COR-L47 (cell line): ENCODE measurements around the gene SON.
"Not testable (repeated sequence)": the region's sequence is repeated elsewhere in the genome, so short reads cannot be mapped to it uniquely, and the experiment has no call there.

Source experiments
- DNase-seq: peaks from one replicate; lab custom pipeline; 2025; lab: John Stamatoyannopoulos, UW

The SON gene

GRCh38 chr21:33578214-33578613 lies 35.4 kb downstream of the SON start:
- DNase-seq, result no peak

DNA sequence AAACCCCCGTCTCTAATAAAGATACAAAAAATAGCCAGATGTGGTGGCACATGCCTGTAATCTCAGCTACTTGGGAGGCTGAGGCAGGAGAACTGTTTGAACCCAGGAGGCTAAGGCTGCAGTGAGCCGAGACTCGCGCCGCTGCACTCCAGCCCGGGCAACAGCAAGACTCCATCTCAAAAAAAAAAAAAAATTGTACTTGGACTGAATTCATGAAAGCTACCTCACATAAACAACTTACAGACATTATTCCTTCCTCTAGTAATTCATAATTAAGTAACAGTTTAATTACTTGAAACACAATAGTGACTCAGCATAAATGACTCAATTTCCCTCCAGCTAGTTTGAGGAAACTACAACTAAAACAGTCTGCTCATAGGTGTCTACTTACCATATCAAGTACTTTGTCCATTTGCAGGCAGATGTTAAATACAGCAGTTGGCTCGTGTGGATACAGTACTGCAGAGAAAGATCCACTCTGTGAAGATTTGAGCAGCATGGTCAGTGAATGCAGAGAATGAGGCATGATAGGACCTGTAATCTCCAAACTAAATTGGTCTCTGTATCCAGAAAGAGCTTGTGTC lies 36.2 kb downstream of the SON start:
- DNase-seq, result no peak

DNA sequence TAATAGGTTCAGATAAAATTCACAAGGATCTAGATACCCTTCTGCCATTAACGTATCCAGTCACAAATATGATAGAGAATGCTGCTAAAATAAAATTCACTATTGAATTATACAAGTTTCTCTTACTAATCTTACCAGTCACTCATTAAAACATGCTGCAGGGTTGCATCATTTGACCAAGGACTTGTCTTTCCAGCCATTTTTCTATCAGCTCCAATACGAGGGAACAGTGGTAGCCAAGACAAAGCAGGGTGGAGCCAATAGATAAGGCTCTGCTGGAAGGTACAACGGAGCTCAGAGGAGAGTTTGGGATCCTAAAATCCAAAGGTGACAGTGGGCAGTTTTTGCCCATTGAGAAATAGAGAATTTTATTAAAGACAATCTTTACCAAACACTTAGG lies 41.6 kb downstream of the SON start:
- no peak for DNase-seq

- DNase-seq, result no peak
Observed at GRCh38 chr21:33586927-33587326, 44.1 kb downstream of the SON start.

DNA sequence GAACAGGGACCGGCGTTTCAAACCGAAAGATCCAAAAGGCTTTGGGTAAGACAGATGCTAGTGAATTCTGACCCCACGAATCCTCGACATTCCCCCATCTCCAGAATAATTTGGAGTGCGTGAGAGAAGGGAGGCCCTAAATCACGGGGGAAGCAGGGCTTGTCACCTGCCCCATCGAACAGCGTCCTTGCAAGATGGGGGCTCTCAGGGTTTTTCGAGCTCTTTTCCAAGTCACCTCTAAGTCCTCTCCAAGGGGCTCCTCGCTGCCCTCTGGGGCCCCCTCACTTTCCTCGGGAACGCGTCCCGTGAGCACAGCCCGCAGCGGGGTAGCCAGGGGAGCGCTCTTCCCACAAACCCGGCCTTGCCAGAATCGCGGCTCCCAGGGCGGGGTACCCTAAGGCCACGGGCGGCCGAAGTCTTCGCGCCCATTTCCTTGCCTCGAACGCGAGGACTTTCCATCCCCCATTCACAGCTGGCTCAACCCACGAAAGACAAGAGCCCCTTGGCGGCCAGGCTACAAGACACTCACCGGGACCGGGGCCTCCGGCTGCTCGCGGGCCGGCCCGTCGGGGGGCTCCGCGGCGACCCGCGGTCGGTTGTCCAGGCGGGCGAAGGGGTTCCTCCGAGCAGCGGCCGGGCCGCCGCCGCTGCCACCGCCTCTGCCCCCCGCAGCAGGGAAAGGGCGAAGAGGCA lies 45.1 kb downstream of the SON start:
- peak; percentile 57 for DNase-seq

- peak; percentile 81 for DNase-seq
Observed at GRCh38 chr21:33588485-33589335, 45.9 kb downstream of the SON start, which contains the start of gene DONSON. DONSON (minus strand) TSS chr21:33588684; CDS start chr21:33588641, 43 bp downstream.

DNA sequence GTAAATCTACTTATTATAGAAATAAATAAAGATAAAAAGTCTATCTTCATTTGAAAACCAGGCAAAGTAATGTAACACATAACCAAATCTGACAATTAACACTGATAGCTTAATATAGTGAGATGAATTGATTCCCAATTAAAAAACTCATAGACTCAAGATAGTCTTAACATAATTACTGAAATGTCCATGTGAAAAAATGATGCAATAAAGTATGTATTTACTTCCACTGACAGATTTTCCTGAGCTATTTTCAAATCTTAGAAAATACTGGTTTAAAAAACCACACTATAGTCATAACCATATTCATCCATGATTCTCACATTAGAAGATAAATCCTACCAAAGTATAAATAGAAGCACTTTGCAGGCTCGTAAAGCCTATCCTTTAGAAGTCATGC lies 55.2 kb downstream of the SON start:
- DNase-seq, result no peak

- DNase-seq, result no peak
Observed at GRCh38 chr21:33608559-33608958, 65.7 kb downstream of the SON start.

DNA sequence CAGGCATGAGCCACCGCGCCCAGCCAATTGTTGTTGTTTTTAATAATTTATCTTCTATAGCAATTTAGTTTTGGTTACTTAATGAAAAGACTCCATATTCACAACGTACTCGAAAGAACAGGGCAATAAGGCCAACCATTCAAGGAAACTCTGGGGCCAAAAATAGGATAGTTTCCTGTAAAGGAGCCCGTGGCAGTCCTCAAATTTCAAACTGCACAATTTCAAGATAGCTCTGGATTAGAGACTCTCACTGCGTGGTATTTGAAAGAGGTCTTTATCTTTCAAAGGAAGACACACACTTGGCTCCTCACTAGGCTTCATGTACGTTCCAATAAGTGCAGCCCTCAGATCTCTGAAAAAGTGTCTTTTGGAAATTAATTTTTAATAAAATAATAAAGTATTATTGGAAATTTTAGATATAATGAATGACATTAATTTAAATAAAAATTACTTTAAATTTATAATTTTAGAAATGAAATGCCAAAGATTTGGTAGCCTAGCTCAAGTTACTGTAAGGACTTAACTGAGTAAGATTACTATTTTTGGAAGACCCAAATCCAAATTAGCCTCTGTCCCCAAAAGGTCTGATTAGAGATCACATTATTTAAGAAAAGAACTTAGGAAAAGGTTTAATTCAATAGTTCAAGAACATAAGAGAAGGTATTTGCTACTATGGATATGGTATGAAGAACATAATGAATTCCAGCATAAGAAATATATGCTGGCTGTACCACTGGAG lies 68.3 kb downstream of the SON start:
- no peak for DNase-seq

DNA sequence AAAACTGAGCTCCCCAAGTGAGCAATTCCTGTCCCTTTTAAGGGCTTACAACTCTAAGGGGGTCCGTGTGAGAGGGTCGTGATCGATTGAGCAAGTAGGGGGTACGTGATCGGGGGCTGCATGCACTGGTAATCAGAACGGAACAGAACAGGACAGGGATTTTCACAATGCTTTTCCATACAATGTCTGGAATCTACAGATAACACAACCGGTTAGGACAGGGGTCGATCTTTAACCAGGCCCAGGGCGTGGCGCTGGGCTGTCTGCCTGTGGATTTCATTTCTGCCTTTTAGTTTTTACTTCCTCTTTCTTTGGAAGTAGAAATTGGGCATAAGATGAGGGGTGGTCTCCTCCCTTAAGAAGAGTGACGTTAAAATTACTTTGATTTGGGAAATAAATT lies 74.7 kb downstream of the SON start:
- not testable (repeated sequence) for DNase-seq

DNA sequence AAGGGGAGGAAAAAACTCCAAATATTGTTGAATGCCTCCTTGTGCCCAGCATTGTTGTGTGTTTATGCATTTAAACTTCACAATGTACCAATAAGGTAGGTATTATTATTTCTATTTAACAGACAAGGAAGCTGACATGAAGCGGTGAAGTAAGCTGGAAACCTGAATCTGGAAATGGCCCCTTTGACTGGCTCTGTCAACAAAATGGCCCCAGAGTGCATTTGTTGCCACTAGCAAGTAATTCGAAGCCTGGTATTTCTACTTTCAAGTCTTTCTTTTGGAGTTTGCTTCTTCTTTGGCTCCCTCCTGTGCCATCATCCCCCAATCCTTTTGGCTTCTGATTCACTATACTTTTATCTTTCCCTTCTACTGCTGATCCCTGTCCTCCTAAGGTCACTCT lies 75.6 kb downstream of the SON start:
- no peak for DNase-seq

- no peak for DNase-seq
Observed at GRCh38 chr21:33619726-33620125, 76.9 kb downstream of the SON start.

DNA sequence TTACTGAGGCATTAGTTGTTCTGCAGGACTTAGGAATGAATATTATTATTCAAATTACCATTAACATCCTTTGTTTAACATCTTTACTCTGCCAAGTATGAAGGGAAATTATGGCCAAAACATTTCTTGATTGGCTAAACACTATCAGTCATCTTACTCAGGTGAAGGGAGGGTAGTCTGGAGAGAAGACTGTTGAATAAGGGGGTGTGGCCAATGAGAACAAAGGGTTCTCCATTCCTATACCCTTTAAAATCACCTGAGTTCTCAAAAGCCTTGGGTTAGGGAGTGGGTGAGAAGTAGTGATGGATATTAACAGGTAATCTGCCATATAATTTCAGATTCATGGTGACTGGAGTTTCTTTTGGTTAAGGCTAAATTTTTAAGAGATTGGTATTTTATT lies 79.4 kb downstream of the SON start:
- no peak for DNase-seq

DNA sequence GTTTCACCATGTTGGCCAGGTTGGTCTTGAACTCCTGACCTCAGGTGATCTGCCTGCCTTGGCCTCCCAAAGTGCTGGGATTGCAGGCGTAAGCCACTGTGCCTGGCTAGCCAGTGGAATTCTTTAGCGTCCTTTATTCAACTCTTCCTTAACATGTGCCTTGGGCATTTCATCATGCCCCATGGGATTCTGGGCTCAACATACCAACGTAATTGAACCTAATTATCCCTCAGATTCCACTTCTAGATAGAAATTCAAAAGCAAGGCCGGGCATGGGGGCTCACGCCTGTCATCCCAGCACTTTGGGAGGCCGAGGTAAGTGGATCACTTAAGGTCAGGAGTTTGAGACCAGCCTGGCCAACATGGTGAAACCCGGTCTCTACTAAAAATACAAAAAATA lies 83.3 kb downstream of the SON start:
- not testable (repeated sequence) for DNase-seq
